Choroid plexus epithelial cell (primary cell): ENCODE data around the gene NOL4L.
"Not testable (repeated sequence)": the region's sequence is repeated elsewhere in the genome, so short reads cannot be mapped to it uniquely, and the experiment has no call there.

Experiments
- DNase-seq: peaks from one replicate; pipeline ENCODE4 v3.0.0-alpha.2; 2010; ENCODE audit warnings: low read depth
- H3K4me3 ChIP-seq: 2 replicates; pipeline ENCODE4 v1.5.1; 2011; ENCODE audit warnings: low read depth, mild to moderate bottlenecking, control low read depth, low read length, moderate library complexity
- TF ChIP-seq, protein P1 (sequence below): conservative IDR thresholded peaks from 2 replicates; pipeline ENCODE4 v1.5.1; 2011; ENCODE audit warnings: low read depth, mild to moderate bottlenecking, control low read depth, inconsistent platforms, low read length, moderate library complexity

Gene NOL4L

DNA sequence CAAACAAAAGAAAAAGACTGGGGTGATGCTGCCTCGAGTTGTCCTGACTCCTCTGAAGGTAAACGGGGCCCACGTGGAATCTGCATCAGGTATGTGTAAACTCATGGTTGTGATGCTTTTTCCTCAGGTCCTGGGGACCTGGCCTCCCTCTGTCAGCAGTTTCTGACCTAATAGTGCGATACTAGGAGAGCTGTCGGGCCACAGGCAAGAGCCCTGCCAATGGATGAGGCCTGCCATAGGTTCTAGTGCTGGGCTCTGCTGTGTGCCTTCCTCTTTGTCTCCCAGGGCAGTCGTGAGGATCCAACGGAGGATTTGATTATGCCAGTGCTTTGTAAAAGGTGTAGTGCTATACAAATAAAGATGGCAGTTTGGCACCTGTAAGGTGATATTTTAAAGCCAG lies 155.8 kb downstream of the NOL4L start:
- DNase-seq: no peak
- H3K4me3 ChIP-seq: no peak overlapping the region
- TF ChIP-seq, protein P1, sequence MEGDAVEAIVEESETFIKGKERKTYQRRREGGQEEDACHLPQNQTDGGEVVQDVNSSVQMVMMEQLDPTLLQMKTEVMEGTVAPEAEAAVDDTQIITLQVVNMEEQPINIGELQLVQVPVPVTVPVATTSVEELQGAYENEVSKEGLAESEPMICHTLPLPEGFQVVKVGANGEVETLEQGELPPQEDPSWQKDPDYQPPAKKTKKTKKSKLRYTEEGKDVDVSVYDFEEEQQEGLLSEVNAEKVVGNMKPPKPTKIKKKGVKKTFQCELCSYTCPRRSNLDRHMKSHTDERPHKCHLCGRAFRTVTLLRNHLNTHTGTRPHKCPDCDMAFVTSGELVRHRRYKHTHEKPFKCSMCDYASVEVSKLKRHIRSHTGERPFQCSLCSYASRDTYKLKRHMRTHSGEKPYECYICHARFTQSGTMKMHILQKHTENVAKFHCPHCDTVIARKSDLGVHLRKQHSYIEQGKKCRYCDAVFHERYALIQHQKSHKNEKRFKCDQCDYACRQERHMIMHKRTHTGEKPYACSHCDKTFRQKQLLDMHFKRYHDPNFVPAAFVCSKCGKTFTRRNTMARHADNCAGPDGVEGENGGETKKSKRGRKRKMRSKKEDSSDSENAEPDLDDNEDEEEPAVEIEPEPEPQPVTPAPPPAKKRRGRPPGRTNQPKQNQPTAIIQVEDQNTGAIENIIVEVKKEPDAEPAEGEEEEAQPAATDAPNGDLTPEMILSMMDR: no peak

DNA sequence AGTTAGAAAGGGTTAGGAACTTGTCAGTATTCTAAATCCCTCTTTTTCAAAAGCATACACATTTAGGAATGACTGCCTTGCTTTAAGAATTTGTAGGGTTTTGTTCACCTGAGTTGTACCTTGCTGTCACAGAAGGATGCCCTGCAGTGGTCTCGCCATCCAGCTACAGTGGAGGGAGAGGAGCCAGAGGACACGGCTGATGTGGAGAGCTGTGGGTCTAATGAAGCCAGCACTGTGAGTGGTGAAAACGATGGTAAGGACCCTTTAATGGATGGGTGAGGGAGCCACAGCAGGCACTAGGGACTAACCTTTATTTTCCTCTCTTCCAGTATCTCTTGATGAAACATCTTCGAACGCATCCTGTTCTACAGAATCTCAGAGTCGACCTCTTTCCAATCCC lies 157.1 kb downstream of the NOL4L start:
- no peak for DNase-seq
- TF ChIP-seq, protein P1: no peak
- H3K4me3 ChIP-seq: no peak overlapping the region

DNA sequence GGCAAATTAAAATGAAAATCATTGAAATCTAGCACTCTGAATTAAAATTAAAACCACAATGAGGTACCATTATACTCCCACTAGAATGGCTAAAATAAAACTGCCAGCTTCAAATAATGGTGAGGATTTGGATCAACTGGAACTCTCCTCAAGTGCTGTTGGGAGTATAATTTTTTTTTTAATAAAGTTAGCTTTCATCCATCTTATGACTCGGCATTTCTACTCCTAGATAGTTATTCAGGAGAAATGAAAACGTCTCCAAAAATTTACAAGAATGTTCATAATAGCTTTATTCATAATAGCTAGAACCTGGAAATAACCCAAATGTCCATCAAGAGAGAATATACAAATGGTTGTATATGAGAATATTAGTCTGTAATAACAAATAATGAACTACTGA lies 163.8 kb downstream of the NOL4L start:
- TF ChIP-seq, protein P1: no peak
- H3K4me3 ChIP-seq: no peak overlapping the region
- no peak for DNase-seq

DNA sequence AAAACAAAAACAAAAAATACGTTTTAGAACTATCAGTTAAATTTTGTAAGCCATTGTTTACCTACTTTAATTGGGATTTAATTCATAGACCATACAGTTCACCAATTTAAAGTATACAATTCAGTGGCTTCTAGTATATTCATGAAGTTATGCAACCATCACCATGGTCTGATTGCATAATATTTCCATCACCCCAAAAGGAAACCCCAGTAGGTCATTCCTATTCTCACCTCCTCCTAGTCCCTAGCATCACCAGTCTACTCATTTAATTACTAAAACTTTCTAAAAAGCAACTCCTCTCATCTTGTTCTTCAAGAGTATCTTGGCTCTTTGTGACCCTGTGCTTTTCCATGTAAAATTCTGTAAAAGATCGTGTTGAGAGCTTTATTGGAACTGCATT lies 166.8 kb downstream of the NOL4L start:
- TF ChIP-seq, protein P1: no peak
- no peak overlapping the region for H3K4me3 ChIP-seq

DNA sequence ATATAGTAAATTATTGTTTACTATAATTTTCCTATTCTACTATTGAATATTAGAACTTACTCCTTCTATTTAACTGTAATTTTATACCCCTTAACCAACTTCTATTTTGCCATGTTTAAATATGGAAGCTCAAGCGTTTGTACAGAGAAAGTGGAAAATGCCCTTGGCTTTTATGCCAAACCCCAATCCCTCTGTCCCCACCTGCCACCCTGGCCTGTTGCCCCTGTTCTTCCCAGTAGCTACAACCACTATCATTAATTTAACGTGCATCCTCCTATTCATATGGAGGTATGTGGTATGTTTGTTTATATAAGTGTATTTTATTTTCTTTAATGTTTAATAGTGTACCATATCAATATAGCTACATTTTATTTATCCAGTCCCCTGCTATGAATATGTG lies 168.9 kb downstream of the NOL4L start:
- no peak overlapping the region for H3K4me3 ChIP-seq
- DNase-seq: no peak
- TF ChIP-seq, protein P1: no peak

More for the DNA sequence above, 166.8 kb downstream of the NOL4L start:
- no peak for DNase-seq

DNA sequence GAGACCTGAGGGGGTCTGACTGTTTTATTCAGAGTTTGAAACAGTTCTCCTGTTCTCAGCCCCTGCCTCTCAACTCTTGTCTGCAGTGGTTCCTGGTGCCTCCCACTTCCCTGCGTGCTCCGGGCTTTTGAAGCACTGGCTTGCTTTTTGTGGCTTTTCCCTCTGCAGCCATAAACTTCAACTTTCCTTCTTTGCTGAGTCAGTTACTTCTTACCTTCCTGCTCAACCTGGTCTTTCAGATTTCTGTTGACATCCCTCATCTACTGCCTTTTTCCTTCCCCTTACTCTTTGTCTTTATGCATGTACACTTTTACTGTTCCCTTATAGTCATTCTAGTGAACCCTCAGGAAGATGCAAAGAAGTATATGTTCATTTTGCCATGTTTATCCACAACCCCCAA lies 169.6 kb downstream of the NOL4L start:
- TF ChIP-seq, protein P1: no peak

DNA sequence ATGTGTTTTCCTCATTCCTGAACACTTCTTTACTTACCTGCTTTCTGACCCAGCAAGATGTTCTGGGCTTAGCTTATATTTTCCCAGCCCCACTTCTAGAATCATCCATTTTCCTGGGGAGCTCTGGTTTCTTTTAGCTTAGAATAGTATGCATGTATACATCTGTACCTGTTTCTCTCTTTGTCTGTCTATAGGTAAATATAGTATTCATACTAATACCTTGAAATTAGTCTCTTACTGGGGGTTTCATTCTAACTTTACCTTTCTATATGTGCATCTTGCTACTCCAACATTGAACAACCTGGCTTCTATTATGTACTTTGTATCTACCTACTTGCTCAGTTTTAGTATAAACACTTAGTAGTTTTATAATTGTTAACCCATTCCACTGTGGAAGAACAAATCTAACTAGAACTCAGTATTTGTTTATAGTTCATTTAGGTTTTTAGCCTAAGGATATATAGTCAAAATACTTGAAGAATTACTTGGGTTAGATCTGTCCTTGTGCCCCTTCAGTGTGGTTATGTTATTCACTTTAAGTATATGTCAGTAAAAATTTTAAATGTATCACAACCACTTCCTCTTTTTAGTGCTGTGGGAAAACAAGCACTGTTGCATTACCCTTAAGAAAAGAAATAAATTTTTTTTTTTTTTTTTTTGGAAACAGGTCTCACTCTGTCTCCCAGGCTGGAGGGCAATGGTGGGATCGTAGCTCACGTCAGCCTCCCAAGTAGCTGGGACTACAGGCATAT lies 173.0 kb downstream of the NOL4L start:
- no peak overlapping the region for H3K4me3 ChIP-seq
- no peak for DNase-seq
- TF ChIP-seq, protein P1: no peak

More for the DNA sequence above, 169.6 kb downstream of the NOL4L start:
- no peak for DNase-seq
- no peak overlapping the region for H3K4me3 ChIP-seq

DNA sequence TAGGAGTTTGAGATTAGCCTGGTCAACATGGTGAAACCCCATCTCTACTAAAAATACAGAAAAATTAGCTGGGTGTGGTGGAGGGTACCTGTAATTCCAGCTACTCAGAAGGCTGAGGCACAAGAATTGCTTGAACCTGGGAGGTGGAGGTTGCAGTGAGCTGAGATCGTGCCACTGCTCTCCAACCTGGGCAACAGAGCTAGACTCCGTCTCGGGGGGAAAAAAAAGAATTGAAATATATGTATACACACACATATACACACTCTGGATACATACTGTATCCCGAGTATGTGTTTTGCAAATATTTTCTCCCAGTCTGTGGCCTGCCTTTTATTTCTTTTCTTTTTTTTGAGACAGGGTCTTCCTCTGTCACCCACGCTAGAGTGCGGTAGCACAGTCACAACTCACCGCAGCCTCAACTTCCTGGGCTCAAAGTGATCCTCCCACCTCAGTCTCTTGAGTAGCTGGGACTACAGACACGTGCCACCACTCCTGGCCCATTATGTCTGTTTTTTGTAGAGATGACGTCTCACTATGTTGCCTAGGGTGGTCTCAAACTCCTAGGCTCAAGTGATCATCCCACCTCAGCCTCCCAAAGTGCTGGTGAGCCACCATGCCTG lies 177.9 kb downstream of the NOL4L start:
- DNase-seq, H3K4me3 ChIP-seq: not testable (repeated sequence)
